NCI-H128 (cell line): Measurements from ENCODE around the gene ELMO1.

ENCODE experiments used
- DNase-seq: peaks from one replicate; lab custom pipeline; 2025; ENCODE audit not compliant: unreplicated experiment; lab: John Stamatoyannopoulos, UW

ELMO1 gene

DNA sequence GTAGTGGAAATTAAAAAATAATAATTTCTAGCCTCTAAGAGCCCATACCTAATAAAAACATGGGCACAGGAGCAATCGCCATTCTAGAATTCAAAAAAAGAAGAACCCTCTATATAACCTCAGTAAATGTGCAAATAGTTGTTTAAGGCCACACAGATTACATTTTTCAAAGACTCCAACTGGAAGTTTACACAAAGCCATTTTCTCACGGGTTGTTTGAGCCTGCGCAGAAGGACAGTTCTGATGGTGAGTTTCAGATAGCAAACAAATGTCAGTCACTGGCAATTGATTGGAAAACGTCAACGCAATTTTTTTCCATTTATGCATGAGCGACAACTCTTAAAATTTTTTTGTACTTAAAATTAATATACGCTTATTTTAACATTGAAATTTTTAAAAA is 23.0 kb upstream of the ELMO1 start:
- DNase-seq, result no peak

DNA sequence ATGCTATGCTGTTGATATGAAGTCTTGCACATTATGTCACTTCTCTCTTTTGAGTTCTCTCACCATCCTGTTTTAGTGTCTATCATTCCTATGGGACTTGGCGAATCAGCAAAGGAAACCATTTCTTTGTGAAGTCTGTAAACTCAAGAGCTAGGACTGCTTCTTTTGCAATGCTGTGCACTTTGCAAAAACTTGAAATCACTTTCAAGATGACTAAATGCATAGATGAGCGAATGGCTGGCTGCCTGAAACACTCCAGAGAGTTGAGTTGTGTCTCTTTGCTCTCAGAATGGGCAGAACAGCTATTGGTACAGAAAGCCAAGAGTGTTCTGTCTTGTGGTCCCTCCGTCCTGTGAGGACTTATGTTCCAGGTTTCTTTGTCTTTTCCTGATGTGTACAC is 18.3 kb upstream of the ELMO1 start:
- no peak for DNase-seq

DNA sequence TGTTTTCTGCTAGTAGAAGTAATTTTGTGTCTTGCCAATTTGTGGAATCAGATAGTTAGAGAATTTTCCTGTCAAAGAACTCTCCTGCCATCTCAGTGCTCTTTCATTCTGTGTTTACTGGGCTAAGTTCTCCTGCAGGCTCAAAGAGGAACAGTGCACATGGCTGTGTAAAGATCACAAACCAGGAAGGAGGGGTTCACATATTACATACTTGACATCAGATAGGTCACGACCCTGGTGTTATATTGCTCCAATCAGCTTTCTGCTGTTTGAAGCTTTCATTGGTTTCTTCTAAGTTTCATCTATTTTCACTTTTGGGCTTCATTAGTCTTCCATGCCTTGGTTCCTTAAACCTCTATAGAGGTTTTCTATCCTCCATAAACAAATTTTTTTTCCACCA is 13.5 kb upstream of the ELMO1 start:
- DNase-seq, result no peak

DNA sequence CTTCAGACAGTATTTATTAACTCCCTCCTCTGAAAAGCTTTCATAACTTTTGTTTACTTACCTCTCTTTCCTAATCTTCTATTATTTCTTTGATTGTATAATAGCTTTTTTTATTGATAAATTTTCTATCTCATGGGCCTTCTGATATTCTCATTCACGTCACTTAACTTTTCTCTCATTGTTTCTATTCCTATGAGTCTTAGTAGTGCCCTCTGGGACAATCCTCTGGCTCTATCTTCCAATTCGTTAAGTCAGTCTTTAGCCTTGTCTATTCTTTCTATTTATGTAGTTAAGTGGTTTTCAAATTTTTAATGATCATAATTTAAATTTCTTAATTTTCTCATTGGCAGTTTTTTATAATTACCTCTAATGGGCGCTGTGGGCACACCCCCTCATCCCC is 6.4 kb upstream of the ELMO1 start:
- no peak for DNase-seq

DNA sequence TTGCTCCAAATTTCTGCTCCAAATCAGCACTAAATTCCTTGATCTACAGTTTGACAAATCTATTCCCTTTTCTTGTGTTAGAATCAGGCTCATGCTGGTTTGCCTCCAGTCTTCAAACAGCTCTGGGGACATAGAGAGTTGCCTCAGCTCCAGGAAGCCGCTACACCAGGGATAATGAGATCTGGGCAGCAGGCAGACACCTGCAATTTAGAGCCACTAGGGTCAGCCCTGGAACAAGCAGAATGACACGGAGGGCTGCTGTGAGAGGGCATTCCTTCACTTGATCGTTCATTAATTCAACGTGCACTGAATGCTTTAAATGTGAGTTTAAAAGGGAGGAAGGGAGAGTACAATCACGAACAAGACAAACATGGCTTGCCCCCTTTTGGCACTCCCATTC is 3.7 kb upstream of the ELMO1 start:
- DNase-seq, result no peak

DNA sequence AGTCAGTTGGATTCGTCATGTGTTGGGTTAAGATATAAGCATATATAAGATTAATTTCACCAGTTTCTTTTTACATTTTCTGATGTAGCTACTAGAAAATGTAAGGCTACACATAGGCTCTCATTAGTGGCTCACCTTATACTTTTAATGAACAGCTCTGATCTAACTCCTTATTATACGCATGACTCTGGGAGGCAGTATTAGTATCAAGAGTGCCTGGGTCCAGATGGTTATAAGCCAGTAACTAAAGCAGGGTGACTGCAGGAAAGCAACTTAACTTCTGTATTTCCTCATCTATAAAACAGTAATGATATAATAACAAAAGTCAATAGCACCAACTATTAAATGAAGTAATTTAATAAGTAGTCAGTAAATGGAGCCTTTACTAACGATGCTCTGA is 1.4 kb upstream of the ELMO1 start:
- DNase-seq, result no peak

DNA sequence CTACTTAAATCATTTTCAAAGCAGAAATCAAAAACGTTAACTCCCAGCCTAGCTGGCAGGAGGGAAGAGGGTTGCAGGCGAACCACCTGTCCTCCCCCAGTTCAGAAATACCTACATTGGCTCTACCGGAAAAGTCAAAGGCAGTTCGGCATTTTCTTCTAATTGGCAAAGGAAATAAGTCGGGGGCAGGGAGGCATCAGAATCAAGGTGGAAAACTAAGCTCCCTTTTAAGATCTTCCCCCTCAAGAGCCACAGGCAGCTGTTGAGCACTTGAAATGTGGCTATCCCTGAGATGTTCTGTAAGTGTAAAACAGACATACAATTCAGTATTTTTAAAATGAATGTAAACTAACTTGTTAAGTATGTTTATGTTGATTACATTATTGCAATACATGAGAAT is 957 bp upstream of the ELMO1 start:
- no peak for DNase-seq

DNA sequence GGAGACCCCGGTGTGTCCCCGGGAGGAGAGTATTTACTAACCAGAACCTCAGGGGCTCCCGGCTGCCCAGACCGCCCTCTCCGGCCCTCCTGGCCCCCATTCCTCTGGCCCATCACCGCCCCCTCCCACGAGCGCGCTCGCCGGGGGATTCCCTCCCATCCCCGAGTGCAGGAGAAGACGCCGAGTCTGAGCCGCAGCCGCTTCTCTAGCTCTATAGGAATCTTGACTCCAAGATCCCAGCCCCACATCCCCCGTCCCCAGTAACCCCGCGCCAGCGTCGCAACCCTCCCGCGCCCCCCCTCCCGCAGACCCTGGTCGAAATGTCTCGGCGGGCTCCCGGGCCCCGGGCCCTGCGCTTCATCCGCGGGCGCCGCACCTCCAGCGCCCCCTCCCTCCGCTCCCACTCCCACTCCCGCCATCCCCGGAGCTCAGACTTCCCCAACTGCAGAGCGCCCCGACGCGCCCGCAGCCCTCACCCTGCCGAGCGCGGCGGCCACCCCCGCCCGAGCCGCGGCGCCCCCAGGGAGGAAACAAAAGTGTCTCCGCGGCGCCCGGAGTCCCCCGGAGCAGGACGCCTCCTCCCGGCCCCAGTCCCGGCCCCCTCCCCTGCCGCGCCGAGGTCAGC is 541 bp downstream of the ELMO1 start:
- DNase-seq, result no peak

DNA sequence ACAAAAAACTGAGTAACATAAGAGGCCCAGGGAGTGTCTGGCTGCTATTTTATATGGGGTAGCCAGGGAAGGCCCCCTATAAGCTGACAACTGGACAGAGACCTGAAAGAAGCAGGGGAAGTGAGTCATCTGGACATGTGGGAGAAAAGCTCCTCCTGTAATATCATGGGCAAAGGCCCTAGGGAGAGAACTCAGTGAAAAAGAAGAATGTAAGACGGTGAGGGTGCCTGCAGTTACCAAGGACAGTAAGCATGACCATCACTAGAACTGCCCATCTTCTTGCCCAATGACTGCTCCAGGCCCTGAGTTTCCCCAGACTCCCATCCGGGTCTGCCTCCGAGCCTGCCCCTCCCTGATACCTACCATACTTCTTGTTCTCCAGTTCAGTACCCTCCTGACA is 2.3 kb downstream of the ELMO1 start:
- DNase-seq, result no peak

DNA sequence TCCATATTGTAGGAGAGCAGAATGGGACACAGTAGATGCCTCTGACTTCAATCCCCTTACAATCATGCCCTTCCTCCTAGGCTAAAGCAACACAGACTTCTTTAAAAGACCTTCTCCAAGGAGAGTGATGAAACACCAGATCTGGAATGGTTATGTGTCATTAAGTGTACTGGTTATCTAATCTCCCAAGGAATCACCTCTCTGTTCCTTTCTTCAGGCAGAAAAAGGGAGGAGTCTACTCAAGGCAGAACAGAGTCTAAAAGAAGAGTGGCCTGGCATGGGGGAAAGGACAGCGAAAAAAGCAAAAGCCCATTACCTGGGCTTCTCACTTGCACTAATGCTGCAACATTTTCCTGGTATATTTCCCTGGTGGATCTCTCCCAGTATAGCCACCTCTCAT is 2.9 kb downstream of the ELMO1 start:
- no peak for DNase-seq

DNA sequence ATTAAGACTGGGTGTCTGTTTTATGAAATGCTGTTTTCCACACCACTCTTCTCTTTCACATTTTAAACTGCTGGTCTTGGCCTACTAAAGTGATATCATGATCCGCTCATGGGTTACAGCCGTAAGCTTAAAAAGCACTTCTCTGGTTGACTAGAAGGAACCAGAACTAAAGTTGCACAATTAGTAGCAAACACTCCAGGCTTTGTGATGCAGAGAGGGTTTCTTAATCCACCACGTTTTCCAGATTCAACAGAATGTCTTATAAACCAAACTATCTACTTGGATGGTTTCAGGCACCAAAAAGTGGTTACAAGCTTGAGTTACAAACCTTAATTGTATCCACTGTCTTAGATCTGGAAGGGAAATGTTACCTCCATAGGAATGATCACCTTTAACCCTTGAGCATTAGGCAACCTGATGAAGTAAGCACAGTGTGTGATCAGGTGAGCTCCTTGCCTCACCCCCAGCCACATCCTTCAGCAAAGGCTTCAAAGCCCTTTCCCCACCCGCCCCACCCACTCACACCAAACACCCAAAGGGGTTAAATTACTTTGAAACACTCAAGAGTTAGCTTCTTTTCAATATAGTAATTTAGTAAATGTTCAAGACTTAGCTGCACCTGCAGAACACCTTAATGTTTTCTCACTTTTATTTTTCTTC is 3.5 kb downstream of the ELMO1 start:
- DNase-seq, result no peak

DNA sequence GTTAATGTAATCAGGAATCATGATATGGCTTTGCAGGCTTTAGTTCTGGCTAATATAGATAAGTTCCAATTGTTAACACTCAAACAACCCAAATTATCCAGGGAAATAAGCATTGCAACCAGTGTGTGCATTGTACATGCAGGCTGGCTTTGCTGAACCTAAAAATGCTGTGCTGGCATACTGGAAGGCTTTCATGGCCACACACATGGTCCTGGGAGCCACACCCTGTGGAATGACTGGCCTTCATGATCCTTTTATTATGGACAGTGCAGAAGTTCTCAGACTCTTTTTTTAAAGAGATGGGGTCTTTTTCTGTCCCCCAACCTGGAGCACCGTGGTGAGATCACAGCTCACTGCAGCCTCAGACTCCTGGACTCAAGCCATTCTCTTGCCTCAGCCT is 5.0 kb downstream of the ELMO1 start:
- DNase-seq, result no peak

DNA sequence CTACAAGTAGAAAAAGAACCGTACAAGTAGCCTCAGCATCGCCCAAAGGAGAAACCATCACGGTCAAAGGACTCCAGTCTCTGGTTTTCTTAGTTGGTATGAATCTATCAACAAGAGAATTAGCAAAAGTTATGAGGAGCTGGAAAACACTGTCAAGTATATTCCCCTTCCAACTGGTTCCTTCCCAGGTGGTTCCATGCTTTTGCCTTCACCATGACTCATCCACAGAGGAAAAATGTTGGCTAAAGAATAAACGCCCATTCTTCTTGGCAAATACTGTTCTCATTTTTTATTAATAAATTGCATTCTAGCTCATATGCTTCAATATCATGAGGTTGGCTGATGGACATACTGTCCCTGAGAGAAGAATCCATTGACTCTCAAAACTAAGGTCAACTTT is 6.4 kb downstream of the ELMO1 start:
- no peak for DNase-seq

DNA sequence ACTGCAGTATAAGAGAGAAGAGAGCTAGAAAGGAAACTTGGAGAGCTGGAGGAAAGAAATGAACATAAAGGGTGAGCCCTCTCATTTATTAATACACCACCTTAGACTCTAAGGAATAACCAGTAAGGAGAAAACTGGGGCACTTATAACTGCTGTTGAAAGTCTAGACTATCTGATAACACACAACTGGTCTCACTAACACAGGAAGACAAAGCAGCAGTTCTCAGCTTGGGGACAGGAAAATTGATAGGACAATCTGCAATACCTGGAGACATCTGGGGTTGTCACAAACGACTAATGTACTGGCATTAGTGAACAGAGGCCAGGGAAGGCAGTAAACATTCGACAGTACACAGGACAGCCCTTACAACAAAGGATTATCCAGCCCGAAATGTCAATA is 6.8 kb downstream of the ELMO1 start:
- DNase-seq, result no peak

DNA sequence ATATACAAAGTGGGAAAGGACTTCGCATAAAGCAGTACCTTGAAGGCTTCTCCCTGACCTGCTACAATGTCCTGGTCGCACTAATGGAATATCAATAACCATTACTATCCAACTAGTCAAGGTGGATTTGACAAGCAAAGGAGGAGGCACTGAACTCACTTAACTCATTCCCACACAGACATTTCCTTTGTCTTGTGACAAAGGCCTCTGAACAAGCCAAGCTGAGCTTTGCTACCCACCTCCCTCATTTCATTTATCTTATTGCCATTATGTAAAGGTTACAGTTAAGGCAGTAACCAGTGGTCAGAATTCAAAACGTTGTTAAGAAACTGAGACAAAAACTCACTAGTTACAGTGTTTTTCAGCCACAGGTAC is 7.3 kb downstream of the ELMO1 start:
- no peak for DNase-seq

DNA sequence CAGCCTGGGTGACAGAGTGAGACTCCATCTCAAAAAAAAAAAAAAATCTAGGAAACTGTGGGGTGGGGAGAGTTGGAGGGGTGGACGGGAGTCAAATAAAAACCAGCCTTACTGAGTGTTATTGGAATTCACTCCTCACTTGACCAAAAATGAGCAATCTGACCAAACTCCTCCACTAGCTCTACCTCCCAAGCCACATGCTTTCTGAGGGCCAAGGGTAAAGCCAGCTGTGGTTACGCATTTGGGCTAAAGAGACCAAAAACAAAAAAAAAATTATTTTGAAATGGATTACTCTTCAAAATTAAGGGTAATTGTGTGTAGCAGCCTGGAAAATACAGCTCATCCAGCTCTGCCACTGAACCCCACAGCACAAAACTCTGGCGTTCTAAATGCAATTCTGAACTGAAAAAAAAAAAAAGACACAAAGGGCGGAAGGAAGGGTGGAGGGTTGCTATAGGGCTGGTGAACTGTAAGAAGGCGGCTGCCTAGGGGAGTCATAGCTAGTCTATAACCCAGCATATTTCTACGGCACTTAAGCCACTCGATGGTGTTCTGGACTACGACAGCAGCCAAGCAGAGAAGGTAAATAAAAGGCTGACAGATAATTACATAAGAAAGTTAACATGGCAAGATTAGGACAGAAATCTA is 7.8 kb downstream of the ELMO1 start:
- DNase-seq, result no peak

DNA sequence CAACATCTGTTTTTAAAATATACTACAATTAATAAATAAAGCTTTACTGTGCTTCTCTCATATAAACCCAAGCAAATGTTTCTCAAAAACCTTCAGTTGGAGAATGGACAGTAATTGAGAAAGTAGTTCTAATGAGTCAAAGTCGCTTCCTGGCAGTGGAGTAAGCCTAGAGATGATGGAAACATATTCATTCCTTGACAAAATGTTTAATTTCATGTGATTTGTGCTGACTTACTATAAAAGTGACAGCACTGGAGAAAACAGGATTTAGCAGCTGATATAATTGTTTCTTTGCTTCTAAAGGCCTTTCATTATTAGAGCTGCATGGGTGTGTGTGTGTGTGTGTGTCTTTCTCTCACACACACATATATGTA is 9.0 kb downstream of the ELMO1 start:
- DNase-seq, result no peak

DNA sequence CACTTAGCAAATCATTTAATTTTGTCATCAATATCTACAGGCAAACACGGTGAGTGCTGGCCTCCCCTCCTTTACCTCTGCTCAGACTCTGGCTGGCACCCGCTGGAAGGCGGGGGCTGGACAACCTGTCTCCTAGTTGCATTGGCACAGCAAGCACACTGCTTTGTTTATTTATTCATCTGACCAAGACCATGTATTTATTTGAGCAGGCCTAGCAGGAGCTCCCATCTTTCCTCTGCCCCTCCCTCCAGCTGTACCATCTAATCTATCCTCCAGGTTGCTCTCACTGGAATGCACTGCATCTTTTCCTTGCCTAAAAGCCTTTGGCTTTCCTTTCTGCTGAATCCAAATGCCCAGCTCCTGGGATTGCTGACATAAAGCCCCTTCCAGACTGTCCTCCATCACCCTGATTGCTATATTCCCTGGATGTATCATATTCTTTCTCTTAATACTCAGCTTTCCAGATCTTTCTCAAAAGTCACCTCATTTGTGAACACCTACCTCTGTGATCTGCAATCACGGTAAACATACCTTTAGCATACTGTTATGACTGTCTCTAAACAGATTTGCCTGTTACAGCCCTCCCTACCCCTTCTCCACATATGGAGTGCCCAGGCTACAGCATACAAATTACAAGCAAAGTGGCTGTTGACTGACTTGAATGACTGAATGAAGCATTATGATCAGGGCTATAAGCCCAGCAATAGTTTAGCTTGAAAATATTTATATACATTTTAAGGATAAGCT is 9.6 kb downstream of the ELMO1 start:
- DNase-seq, result no peak

DNA sequence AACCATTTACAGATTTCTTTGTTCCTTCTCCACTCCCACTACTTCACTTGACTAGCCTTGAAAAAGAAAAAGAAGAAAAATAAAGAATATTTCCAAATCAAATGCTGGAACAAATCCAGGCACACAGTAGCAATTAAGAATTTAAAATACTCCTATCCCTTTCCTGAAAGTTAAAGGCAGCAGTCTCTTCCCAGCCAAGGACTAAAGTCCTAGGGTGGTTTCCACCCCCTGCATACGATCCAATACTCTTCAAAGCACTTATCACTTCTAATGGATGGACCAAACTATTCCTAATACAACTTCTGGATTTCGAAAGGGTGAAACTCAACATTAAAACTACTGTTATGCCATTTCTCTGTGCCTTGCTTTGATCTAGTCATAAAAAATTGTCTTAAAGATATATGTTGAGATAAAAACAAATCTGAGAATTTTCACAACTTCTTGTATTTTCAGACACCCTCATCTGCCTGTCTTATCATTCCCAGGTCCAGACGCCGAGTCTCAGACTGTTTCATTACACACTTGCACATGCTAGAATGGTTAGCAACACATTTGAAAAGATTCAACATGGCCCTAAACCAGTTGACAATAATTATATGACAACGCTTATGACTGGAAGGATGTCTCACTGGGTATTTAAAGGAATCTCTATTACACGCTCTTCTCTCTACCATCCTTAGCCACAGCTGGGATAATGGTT is 13.4 kb downstream of the ELMO1 start:
- DNase-seq, result no peak

DNA sequence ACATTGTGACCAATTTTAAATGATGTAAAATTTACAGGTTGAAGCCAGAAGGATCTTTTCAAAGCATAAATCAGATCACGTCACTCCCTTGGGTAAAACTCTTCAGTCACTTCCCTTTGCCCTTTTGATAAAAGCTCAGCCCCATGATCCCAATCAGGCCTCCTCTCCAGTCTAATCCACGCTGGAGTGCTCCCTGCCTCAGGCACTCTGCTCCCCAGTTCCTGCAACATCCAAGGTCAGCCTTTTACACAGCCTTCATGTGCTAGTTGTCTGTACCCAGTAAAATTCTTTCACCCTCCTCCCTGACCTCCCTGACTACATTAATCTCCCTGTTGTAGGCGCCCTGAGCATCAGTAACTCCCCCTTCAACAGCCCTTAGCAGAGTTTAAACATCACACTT is 14.1 kb downstream of the ELMO1 start:
- DNase-seq, result no peak

DNA sequence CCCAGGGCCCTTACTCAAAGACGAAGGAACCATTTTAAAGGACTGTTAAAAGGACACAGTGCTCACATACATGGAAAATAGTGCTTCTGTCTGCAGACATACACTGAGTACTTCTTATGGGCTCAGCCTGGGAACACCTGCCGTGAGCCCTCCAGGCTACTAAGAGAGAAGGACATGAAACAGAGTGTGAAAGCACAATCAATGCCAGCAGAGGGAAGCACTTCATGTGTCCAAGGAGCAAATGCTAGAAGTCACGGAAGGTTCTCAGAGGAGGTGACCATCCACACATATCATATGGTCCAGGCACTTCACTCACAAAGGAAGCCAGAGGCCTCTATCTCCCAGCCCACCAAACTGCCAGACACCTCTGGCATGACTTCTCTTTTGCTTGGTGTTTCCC is 15.5 kb downstream of the ELMO1 start:
- DNase-seq, result no peak
